ENCODE data around the gene GYS2.

DNA sequence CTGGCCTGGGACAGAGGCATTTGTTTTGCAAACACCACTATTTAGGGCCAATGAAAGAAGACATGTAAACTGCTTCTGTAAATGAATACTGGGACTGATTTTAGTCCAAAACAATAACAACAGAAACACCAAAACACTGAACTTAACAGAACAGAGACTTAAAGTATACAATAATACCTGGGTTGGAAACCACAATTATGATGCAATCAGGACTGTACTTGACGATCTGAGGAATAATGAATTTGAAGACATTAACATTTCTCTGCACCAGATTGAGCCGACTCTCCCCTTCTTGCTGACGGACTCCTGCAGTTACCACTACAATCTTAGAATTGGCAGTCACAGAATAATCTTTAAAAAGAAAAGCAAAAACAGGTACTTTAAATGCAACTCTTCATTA lies 39.1 kb upstream of the GYS2 start:
- TF ChIP-seq POLR2A (IDR thresholded peaks at IDR 0.05; ENCODE audit: low read length) (no peak), GATA1 (IDR thresholded peaks at IDR 0.05; ENCODE audit: low read depth, low read length) (no peak)
